Measurements from ENCODE around the gene THADA.

Gene THADA

DNA sequence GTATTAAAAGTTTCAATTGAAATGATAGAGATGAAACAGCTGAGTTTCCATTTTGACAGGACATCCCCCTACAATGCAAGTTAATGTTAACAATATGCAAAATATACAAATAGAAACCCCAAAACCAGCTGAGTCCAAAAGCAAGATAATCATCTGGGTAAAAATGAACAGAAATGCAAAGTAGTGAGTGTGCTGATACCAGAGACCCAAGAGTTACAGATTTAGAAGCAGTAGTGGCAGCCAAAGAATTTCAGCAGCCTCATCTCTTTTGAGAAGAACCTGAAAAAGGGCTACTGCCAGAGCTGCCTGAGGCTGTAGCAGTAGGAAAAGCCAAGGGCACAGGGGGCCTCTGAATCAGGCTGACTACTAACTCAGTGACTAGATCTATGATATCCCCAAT is 82.6 kb downstream of the THADA start:
- no peak for DNase-seq

DNA sequence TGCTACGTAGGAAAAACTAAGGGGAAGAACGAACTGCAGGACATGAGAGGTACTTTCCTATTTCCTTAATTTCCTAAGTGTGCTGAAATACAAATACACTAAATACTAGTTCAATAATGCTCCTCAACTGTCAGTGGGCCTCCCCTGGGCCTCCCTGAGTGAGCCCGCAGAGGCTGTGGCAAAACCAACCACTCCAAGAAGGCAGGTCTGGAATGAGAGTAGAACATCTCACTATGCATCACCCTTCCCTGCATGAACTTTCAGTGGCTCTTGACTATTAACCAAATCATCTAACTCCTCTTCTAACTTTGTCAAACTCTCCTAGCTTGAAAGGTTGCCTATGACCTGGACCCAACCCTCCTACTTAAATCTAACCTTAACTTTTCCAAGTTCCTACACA is 84.6 kb downstream of the THADA start:
- no peak for DNase-seq

DNA sequence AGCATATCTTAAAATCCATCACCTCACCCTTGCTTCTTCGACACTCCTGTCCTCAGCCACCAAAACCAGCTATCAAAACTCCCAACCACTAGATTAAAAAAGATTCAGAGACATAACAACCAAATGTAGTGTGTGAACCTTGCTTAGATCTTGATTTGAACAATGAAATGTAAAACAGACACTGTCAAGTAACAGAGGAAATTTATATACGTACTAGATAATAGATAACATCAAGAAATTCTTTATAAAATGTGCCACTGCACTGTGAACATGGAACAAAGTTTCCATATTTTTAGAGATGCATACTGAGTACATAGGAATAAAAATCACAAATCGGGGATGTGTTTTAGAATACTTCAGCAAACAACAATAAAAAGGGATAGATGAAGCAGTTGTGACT is 86.0 kb downstream of the THADA start:
- DNase-seq: no peak

DNA sequence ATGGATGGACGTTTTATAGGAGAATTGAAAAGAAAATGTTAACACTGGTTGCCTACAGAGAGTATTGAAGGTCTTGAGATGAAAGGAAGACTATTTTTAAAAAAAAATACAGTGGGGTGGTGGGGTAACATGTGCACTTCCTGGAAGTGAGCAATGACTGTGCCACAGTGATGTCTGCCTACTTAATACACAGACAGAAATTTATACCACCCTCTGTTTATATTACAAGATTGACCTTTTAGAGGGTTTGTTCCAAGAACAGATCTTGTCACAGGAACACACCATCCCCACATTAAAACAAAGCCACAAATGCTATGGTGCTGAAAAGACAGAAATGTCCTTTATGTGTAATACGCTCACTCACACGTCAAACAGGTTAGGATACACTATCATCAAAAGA is 87.6 kb downstream of the THADA start:
- DNase-seq: no peak

DNA sequence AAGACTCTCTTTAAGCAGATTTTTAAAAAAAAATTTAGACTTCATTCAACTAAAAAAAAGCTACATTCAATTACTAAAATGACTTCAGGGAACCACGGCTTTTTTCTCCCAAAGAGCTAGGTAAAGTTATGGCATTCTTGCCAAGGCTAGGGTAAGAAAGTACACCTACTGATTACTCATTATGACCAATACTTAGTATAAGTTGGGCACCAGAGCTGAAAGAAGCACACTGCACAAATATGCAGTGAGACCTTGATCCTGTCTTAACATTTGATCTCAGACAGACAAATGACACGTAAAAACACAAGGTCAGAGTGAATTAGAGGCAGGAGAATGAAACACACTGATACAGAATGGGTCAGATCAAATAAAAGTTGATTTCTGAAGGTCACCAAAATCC is 88.7 kb downstream of the THADA start:
- no peak for DNase-seq

DNA sequence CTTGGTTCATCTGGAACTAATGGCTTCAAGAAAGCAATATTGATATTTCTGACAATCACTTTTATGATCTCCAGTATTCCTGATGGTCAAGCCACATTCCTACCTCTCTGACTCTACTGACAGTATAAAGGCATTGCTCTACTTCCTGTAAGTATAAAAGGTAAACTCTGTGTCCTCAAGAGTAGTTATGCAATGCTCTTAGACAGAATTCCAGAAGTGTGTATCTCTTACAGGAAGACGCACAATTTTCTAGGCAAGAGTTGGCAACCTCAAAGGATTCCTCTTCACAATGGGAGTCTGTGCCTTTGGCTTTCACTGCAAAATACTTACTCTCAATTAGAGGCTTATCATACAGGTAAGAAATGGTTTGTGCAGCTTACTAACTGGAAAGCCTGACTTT is 100.1 kb downstream of the THADA start:
- DNase-seq: no peak

DNA sequence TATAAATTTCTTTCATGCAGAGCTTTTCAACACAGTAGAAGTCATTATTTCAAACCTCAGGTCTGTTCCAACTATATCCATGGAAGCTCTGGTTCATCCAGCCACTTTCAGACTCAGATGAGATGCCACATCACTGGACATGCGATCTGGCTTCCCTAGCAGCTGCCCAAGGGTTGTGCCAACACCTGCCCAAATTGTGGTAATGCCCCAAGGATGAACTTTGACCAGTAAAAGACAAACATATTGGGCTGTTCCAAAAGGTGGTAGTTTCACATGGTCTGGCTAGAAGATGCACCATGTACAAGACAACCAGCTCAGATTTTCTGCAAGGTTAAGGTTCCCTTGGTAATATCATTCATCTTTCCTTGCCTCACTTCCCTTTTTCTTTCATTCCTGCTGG is 101.9 kb downstream of the THADA start:
- no peak for DNase-seq

DNA sequence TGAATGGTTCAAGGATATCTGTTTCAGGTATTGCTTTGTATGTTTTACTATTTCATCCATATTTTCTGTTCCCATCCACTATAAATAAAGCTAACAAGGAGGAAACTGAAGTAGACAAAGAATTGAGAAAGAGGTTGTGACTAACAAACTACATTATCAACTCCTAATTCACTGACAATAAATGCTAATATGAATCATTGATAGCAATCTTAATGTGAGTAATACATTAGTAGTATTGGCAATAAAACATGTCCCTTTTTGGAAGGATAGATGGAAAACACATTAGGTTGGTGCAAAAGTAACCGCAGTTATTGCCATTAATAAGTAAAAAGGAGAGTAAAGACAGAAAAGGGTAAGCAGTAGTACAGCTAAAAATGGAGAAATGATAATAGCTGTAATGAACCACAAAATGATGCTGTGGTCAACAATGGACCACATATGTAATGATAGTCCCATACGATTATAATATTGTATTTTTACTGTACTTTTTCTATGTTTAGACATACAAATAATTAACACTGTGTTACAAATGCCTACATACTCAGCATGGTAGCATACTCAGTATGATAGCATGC is 104.7 kb downstream of the THADA start:
- no peak for DNase-seq

DNA sequence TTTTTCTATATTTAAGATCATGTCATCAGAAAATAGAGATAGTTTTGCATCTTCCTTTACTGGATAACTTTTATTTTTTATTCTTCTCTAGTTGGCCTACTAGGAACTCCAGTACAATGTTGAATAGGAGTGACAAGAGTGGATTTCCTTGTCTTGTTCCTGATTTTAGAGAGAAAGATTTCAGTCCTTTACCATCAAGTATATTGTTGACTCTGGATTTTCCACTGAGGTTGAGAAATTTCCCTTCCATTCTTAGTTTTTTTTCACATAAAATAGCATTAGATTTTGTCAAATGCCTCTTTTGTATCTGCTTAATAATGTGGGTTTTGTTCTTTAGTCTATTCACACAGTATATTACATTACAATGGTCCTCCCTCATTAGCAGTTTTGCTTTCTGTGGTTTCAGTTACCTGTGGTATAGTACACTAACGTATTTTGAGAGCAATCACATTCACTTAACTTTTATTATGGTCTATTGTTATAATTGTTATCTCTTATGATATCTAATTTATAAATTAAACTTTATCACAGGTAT is 105.5 kb downstream of the THADA start:
- DNase-seq: no peak

DNA sequence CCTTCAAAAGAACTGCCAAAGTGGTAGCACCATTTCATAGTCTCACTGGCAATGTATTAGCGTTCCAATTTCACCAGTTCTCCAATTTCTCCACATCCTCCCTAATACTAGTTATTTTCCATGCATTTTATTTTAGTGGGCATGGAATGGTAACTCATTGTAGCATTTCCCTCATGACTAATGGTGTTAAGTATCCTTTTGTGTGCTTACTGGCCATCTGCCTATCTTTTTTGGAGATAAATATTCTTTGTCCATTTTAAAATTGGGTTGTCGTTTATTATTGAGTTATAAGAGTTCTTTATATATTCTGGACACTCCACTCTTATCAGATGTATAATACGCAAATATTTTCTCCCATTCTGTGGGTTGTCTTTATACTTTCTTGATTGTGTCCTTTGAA is 107.1 kb downstream of the THADA start:
- DNase-seq: no peak

DNA sequence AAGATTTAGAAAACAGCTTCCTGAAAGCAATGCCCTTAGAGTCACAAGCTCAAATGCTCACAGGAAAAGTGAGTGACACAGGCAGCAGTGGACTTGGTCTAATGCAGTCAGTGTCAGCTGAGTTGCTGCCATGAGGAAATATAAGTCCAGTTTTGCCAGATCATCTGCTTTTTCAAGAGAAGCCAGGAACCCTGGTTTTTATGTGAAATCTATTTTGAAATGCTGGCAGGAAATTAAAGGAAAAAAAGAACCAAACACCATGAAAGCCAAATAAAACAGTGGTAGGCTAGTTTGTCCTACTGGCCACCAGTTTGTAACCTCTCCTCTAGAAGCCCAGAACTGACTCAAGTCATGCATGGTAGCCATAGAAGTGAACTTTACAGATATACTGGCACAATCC is 109.2 kb downstream of the THADA start:
- no peak for DNase-seq

DNA sequence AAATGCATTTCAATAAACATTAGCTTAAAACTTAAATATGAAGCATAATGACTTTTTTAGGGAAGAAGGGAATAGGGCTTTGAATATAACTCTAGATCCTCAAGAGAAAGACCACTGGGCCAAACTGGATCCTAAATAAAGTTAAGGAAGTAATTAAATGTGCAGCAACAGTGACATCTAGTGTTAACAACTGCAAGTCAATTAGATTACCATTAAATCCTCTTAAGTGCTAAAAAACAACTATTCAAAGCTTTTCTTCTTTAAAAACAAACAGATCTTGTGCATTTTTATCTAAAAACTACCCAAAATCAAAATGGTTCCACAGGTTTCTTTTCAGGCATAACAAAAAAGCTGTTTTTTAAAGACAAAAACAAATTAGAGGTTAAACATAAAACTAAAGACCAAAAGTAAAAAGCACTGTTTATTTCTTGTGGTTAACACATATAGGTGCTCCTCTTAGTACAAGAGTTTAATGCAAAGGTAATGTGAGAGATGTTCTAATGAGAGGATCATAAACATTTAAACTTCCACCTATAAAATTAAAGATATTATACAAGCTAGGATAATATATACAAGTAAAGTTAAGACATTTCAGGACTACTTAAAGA is 111.4 kb downstream of the THADA start:
- no peak for DNase-seq

DNA sequence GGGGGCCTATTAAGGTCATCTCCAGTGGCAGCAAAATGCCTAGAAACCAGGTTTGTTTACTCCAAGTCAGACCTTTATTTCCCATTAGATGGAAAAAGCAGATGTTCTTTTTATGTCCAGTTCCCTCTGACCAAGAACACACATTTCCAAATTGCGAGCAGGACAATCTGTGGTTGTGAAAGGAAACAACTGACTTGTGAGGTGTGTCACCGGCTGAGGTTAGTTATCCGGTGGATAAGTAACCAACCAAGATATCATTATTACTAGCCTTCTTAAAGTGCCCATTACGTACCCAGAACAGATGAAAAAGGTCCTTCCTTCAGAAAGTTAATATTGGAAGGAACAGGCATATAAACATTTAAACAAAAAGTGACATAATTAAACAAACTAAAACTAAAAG is 112.9 kb downstream of the THADA start:
- DNase-seq: no peak

DNA sequence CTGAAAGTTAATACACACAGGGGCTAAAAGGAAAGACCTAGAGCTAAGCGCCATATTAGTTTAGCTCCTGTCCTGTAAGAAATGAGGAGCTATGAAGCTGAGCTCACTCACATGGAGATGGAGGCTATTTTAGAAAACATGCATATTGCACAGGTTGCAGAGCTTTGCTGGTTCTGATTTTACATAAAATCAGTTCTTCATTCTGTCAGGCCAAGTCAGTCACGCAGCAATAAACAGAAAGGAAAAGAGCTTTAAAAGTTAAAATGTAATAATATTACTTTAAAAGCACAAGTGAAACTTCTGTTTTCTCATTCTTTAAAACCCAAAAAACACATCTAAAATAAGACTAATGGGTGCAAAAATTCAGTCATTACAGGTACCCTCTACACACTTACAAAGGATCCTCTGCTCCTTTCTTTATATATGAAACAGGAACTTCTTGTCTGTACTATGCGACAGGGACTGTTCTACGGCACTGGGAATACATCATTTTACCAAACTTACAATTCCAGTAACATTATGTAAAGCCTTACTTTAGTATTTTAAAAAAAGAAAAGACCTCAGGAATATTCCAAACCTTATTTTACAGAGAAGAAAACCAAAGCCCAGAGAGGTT is 113.8 kb downstream of the THADA start:
- DNase-seq: no peak

DNA sequence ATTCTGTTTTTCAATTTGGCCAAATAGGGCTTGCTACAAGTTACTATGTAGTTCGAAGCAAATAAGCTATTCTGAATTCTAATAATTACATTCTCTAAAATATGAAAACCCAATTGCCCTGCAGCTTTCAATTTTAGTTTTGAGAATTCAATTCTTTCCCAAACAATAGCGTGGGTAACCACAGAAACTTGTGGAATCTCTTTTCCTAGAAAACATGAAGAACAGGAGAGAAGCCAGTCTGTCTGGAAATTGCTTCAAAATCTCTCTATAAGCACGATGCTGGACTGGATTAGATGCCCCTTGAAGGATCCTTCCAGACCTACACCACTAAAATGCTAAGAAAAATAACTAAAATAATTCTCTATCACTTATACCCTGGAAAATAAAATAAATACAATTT is 115.0 kb downstream of the THADA start:
- no peak for DNase-seq

DNA sequence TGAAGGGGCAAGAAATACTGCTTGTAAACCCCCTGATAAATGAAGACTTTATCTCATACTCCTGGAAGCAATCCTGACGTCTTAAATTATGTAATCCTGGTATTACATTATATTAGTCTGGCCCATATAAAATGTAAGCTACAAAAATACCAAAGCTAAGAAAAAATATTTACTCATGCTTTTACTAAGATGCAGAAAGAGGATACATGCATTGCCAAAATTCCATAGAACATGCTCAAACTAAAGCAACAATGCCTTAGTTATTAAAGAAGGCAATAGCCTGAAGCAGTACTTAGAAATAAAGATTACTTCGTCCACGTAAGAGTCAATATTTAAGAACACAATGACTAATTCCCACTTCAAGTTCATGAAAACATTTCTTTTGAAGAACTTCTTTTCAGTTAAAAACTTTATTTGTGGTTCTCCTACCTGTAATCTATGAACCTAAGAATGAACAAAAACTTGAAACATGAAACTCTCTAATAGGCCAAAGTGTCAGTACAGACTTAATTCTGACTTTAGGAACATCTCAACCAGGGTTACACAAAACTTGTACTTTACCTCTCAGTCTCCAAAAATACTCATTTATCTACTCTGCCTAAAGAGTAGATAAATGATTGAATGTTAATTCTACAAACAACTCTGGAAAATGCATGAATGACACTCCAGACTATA is 117.3 kb downstream of the THADA start:
- DNase-seq: no peak

DNA sequence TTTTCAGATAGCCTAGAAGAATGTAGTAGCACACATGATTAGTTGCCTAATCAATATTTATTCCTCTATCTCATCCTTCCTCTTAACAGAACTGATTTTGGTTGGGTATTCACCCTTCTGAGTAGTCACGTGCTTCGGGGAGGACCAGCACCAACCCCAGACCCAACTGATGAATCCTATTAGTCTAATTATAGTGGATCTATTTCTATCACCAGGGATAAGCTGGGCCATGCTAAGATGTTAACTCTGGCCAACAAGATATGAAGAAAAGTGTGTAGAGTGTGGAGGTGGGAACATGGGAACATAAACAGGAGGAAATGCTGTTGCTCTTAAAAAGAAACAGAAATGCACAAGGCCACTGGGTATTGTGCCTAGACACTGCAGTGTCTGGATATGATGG is 119.9 kb downstream of the THADA start:
- no peak for DNase-seq

DNA sequence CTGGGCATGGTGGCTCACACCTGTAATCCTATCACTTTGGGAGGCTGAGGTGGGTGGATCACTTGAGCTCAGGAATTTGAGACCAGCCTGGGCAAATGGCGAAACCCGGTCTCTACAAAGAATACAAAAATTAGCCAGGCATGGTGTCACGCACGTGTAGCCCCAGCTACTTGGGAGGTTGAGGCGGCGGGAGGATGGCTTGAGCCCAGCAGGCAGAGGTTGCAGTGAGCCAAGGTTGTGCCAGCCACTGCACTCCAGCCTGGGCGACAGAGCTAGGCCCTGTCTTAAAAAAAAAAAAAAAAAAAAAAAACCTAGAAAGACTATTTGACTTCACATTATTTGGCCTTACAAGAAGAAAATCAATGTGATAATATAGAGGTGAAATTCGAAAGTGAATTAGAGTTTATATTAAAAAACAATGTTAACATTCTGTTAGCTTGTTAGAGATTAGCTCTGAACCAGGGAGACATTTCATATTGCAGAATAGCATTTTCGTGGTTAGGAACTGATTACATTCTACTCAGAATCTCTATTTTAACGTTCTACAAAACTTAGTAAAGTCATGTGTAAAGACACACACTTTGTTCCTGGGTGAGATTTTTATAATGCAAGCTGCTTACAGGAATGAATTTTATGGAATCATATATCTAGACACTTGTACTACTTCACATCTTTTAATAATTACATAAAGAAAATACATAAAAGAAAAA is 120.5 kb downstream of the THADA start:
- DNase-seq: no peak

DNA sequence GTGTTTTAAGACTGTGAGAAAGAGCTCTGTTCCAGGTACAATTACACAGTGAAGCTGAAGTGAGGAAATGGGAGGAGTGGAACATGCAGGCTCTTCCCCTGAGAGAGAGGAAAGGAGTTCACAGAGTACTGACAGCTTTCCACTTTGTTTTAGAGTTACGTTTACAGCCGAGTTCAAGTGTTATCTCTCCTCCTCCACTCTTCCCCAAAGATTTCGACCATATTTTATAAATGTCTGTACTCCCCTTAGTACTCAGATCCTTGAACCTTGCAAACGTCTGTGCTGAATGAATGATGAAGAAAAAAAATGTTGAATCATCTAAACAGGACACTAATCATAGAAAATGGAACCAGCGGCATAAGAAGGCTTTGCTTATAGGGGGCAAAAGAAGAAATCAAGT is 121.6 kb downstream of the THADA start:
- DNase-seq: no peak

DNA sequence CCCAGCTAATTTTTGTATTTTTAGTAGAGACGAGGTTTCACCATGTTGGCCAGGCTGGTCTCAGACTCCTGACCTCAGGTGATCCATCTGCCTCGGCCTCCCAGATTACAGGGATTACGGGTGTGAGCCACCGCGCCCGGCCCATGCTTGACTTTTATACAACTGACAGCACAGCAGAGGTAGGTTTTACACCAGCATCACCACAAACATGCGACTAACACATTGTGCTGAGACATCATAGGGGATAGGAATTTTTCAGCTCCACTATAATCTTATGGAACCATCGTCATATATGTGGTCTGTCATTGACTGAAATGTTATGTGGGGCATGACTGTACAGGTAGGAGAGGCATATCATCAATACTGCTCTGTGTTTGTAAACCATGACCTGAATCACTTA is 122.1 kb downstream of the THADA start:
- no peak for DNase-seq

DNA sequence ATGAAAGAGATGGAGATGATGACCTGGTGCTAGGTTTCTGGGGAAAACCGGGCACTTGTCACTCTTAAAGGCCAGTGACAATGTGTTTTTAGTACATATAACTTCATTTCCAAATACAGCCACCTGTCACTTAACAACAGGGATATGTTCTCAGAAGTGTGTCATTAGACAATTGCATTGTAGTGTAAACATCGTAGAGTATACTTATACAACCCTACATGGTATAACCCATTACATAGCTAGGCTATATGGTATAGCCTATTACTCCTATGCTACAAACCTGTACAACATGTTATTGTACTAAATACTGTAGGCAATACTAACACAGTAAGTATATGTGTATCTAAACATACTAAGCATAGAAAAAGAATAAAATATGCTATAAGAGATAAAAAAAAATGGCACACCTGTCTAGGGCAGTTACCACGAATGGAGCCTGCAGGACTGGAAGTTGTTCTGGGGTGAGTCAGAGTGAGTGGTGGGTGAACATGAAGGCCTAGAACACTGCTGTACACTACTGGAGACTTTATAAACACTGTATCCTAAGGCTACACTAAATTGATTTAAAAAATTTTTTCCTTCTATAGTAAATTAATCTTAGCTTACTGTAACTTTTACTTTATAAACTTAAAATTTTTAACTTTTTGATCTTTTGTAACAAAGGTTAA is 123.2 kb downstream of the THADA start:
- no peak for DNase-seq

All from nucleus accumbens (tissue), 56 donors.